ENCODE measurements around the gene LIMS1. TPM values are rescaled to one million over a fixed set of nuclear protein-coding genes. Genes with fewer than 3 reads are reported as not detected.

LIMS1 gene
- polyA plus RNA-seq, 3 donors: 44.0 to 130 (median 124) TPM

DNA sequence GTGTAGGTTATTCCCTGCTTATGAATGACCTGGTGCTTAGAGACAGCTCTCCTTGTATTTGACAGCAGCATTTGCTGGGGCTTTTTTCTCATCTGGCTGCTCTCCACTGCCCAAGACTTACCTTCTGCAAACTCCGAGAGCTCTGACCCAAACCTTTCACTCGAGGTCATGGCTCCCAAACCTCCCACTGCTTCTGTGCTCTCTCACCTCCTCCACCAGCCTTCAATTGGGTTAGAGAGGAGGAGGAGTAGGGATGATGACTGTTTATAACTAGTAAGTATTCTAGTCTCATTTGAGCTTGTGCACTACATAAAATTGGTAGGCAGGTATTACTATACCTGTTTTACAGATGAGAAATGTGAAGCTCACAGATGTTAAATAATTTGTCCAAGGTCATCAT, 40.1 kb downstream of the LIMS1 start:
- TF ChIP-seq CTCF (IDR thresholded peaks at IDR 0.05): no peak

DNA sequence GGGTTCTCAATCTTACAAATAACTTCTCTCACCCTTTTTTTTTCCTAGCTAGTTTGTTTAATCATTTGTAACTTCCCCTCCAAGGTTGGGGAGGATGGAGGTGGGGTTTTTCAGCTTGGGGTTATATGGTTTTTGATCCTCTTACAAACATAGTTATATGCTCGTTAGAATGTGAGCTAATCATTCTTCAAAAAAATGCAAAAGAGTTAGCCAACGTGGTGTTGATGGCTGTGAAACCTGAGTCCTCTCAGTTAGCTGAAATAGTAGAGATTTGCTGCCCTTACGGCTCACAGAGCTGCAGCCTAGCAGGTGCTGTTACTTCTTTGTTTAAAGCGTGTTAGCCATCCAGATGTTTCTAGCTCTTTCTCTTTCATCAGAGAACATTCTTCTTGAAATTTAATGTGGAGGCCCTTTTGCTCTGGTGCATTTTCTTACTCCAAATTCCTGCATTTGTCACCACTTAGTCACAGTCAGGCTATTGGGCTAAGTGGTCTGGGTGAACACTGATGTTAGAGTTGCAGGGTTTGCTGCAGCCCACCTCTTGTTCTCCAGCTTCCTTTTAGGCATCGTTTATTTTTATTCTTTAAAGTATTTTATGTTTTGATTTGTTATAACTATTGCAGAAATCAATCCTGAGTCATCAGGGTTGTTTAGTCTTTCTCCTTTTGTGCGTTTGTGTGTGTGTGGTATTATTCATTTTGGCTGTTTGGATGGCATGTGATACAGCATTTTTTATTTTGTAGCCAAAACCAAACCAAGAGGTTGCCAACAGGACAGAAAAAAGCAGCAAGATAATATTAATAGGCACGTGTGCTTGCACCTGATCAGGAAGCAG, 41.1 kb downstream of the LIMS1 start:
- Mint-ChIP-seq H3K4me1 (peaks cover 47% of the 10 kb centered on the region), H3K9me3 (no peaks in the 10 kb centered on the region), H3K36me3 (no peaks in the 10 kb centered on the region), H3K4me3 (no peak overlapping the region), H3K27me3 (ENCODE audit: low read depth in 3 of 3) (no peaks in the 10 kb centered on the region), H3K27ac (peak overlapping the region in 3 of 7 donors; percentile 2 to 66 (median 13))
- Histone ChIP-seq H3K36me3 (replicated peaks in 1 of 2; ENCODE audit: control insufficient read depth in 1 of 2, insufficient read depth in 2 of 2, low read length in 2 of 2) (no peaks in the 10 kb centered on the region), H4K20me1 (ENCODE audit: insufficient read depth, low read length) (peaks cover 35% of the 10 kb centered on the region), H3K79me2 (ENCODE audit: insufficient read depth, low read length) (peaks cover 71% of the 10 kb centered on the region), H3K4me1 (ENCODE audit: control insufficient read depth in 1 of 2, insufficient read depth in 2 of 2, low read length in 2 of 2) (peaks cover 17 to 35% of the 10 kb centered on the region in 2 donors), H2AFZ (ENCODE audit: insufficient read depth, low read depth, low read length, poor library complexity, severe bottlenecking) (no peak overlapping the region), H3K27me3 (ENCODE audit: control insufficient read depth in 2 of 2, insufficient read depth in 2 of 2, low read length in 2 of 2) (no peaks in the 10 kb centered on the region), H3K4me3 (replicated peaks in 1 of 3; ENCODE audit: low read depth in 2 of 3, low read length in 3 of 3) (no peak overlapping the region), H3K9me3 (replicated peaks in 1 of 2; ENCODE audit: control insufficient read depth in 1 of 2, insufficient read depth in 1 of 2, low read length in 2 of 2) (no peaks in the 10 kb centered on the region), H3K4me2 (replicated peaks; ENCODE audit: extremely low read depth, low read length, poor library complexity, severe bottlenecking) (no peak overlapping the region), H3K9ac (ENCODE audit: insufficient read depth, low read length, poor library complexity, severe bottlenecking) (no peak overlapping the region), H3K27ac (ENCODE audit: low read depth in 1 of 2, low read length in 2 of 2) (no peak overlapping the region)
- DNase-seq: no peak
- intact Hi-C loops (cut with micrococcal nuclease): no loop called here
- no peak for TF ChIP-seq CTCF (IDR thresholded peaks at IDR 0.05)
- WGBS (ENCODE audit: insufficient coverage): 77% methylated on average over 3 of the region's 7 CpGs

More for the DNA sequence above, 40.1 kb downstream of the LIMS1 start:
- H3K9ac ChIP-seq (ENCODE audit: insufficient read depth, low read length, poor library complexity, severe bottlenecking): no peak overlapping the region
- no peak overlapping the region for H2AFZ ChIP-seq (ENCODE audit: insufficient read depth, low read depth, low read length, poor library complexity, severe bottlenecking)
- intact Hi-C loops (cut with micrococcal nuclease): no loop called here
- no peak overlapping the region for H3K4me2 ChIP-seq (replicated peaks; ENCODE audit: extremely low read depth, low read length, poor library complexity, severe bottlenecking)
- no peaks in the 10 kb centered on the region for H3K36me3 ChIP-seq (replicated peaks in 1 of 2; ENCODE audit: control insufficient read depth in 1 of 2, insufficient read depth in 2 of 2, low read length in 2 of 2)
- peaks cover 38% of the 10 kb centered on the region for H3K4me1 Mint-ChIP-seq
- peak overlapping the region in 3 of 7 donors; percentile 6 to 48 (median 40) for H3K27ac Mint-ChIP-seq
- no peak overlapping the region for H3K4me3 ChIP-seq (replicated peaks in 1 of 3; ENCODE audit: low read depth in 2 of 3, low read length in 3 of 3)
- peaks cover 77% of the 10 kb centered on the region for H3K79me2 ChIP-seq (ENCODE audit: insufficient read depth, low read length)
- DNase-seq: no peak
- no peaks in the 10 kb centered on the region for H3K27me3 ChIP-seq (ENCODE audit: control insufficient read depth in 2 of 2, insufficient read depth in 2 of 2, low read length in 2 of 2)
- peaks cover 7 to 26% of the 10 kb centered on the region in 2 donors for H3K4me1 ChIP-seq (ENCODE audit: control insufficient read depth in 1 of 2, insufficient read depth in 2 of 2, low read length in 2 of 2)
- WGBS (ENCODE audit: insufficient coverage): no CpG with 5 or more reads among the region's 2 CpGs
- no peak overlapping the region for H3K27ac ChIP-seq (ENCODE audit: low read depth in 1 of 2, low read length in 2 of 2)
- H3K27me3 Mint-ChIP-seq (ENCODE audit: low read depth in 3 of 3): no peaks in the 10 kb centered on the region
- H3K9me3 ChIP-seq (replicated peaks in 1 of 2; ENCODE audit: control insufficient read depth in 1 of 2, insufficient read depth in 1 of 2, low read length in 2 of 2): no peaks in the 10 kb centered on the region
- H3K4me3 Mint-ChIP-seq: no peak overlapping the region
- H3K9me3 Mint-ChIP-seq: no peaks in the 10 kb centered on the region
- no peaks in the 10 kb centered on the region for H3K36me3 Mint-ChIP-seq
- peaks cover 35% of the 10 kb centered on the region for H4K20me1 ChIP-seq (ENCODE audit: insufficient read depth, low read length)

All from CD14-positive monocyte (primary cell).